Measurements from ENCODE around the gene JPH3.

JPH3 gene

DNA sequence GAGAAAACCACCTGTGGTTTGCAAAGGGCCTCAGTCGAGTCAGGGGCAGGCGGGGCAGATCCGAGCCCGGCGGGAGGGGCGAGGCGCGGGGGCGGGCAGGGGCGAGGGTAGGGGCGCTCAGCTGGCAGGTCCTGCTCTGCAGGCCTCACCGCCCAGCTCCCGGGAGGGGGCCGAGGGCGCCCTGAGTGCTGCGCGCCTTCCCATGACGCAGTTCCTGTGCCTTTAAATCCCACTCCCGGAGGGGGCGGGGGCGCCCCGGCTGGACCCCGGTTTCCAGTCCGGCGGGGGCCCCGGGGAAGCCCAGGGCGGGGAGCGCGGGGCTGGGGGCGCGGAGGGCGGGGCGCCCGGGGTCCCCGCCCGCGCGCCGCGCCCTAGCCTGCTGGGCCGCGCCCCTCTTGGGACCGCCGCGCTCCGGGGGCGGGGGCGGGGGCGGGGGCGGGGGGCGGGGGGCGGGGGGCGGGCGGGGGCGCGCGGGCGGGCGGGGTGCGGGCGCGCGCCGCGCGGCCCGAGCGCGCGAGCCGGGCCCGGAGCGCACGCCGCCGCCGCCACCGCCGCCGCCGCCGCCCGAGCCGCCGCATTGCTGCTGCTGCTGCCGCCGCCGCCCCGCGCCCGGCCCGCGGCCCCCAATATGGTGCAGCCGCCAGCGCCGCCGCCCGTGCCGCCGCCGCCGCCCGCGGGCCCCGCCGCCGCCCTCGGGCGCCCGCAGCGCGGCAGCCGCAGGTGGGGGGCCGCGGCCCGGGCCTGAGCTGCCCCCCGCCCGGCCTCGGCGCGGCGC is at the start of gene JPH3:
JPH3 (plus strand) TSS at position 508 of the 775 bp plus-strand sequence. CDS start 639 bp downstream, outside the sequence.
- no peak for DNase-seq (ENCODE audit: low read depth)

DNA sequence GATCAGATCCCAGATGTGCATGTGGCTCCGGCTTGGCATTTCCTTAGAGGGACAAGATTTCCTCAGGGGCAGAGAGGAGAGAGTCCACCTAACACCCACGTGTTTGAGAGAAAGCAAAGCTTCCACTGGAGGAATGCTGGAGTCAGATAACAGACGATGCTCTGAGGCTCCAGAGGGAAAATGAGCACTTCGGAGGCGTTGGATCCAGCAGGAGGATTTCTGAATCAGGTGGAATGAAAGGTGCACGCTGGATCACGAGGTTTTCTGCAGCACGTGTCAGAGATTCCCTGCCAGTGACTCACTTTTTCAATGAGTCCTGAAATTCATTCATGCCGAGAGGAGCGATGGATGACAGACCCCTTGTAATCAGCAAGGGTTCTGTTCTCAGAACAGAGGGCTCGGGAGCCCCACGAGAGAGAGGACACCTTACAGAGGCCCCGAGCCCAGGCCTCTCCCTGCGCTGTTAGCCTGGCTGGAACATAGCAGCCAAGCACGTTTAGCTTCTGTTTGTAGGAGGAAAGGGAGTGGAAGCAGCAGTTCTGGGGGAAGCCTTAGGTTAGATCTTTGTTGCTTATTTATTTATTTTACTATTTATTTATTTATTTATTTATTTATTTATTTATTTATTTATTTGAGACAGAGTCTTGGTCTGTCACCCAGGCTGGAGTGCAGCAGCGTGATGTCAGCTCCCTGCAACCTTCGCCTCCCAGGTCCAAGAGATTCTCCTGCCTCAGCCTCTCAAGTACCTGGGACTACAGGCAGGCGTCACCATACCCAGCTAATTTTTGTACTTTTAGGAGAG is 49.3 kb upstream of the JPH3 start:
- no peak for DNase-seq (ENCODE audit: low read depth)

DNA sequence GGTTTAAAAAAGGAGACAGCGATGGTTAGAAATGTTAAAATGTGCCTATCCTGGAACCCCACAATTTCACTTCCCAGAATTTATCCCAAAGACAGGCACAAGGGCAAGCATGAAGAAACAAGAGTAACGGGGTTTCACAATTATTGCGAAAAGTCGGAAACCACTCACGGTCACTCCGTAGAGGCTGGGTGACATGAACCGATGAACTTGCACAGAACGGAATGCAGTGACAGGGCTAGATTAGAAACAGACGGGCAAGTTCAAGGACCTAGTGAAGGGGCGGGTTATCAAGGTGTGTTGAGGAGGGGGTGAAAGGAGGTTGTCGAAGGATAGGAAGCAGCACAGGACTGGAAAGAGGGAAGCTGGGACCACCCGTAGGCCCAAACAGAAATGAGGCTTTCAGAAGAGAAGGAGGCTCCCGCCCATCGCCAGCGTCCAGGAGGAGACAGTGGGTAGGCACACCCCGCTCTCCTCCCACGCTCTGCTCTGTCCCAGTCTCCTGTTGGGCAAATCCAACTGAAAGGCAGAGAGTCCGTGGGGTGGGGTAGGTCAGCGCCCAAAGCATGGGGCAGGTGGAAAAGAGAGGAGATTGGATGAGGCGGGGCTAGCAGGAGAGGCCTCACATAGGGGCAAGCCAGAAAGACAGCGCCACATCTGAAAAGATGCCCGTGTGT is 47.4 kb upstream of the JPH3 start:
- DNase-seq (ENCODE audit: low read depth) = no peak

DNA sequence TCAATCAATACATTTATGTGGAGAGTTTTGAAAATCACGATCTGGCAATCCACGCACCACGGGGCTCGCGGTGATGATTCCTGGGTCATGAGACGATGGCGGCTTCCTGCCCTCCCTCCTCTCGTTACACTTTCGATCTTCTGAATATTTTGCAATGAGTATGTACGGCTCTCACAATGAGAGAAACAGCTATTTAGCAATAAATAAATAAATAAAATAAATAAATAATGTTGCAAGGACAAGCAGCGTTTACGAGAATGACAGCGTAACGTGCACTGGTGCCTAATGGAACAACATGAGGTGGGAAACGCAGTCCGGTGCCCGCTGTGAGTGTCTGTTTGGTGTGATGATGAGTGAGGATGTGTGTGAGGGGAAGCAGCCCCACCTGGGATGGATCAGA is 46.7 kb upstream of the JPH3 start:
- no peak for DNase-seq (ENCODE audit: low read depth)

DNA sequence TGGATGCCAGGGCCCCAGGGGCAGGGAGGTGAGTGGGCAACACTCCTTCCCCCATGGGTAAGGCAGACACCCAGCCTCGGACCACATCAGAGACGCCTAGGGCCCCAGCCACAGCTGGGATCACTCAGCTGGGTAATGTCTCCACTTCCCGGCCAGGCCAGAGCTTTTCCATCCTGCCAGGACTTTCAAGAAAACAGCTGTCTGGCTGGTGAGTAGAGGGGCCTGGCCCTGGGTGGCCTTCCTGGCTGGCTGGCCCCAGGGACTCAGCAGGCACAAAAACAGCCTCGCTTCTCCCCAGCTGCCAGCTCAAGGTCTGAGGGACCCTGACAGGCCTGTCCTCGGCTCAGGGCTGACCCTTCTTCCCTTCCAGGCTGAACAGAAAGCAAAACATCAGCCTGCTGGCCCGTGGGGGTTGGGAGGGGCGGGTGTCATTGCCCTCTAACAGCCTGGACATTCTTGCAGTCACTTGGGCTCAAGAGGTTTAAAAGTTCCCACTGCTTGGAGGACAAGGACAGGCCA is 45.3 kb upstream of the JPH3 start:
- no peak for DNase-seq (ENCODE audit: low read depth)

- no peak for DNase-seq (ENCODE audit: low read depth)
These were observed 43.6 kb upstream of the JPH3 start for GRCh38 chr16:87558682-87559081.

DNA sequence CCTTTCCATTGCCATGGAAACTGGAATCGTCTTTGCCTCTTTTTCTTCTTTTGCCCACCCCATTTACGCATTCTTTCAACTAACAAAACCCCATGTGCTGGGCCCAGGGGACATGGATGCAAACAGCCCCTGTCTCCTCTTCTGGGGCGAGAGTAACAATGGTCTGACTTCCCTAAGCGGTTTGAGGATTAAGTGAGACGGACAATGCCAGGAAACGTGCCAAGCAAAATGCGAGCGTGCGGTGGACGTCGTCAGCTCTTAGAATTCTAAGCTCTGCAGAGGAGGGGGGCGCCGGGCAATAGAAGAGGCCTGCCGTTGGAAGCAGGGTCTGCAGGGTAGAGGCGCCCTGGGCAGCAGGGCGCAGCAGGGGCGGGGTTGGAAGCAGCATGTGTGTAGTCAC is 42.4 kb upstream of the JPH3 start:
- no peak for DNase-seq (ENCODE audit: low read depth)

DNA sequence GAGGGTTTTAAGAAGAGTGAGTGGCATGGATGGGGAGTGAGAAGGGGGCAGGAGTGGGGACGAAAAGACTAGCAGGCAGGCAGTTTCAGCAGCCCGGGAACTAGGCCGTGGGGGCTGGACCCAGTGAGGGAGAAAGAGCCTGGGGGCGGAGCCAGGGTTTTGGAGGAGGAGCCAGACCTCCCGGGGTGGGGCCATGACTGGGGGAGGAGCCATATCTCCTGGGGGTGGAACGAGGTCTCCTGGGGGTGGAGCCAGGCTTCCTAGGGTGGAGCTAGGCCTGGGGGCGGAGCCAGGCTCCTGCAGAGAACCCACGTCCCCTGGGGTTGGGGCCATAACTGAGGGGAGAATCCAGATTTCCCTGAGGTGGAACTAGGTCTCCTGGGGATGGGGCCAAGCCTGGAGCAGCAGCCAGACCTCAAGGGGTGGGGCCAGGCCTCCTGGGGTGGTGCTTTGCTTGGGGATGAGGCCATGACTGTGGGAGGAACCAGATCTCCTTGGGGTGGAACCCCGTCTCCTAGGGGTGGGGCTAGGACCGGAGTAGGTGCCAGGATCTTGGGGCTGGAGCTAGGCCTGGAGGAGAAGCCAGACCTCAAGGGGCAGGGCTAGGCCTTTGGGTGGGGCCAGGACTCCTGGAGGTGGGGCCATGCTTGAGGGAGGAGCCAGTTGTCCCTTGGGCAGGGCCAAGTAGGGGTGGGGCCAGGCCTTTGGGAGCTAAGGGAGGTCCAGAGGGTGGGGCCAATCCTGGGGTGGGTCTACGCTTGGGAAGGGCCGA is 41.7 kb upstream of the JPH3 start:
- DNase-seq (ENCODE audit: low read depth) = no peak

- DNase-seq (ENCODE audit: low read depth) = no peak
These were observed 40.9 kb upstream of the JPH3 start for GRCh38 chr16:87561200-87562105.

- DNase-seq (ENCODE audit: low read depth) = no peak
These were observed 40.1 kb upstream of the JPH3 start for GRCh38 chr16:87562201-87562600.

DNA sequence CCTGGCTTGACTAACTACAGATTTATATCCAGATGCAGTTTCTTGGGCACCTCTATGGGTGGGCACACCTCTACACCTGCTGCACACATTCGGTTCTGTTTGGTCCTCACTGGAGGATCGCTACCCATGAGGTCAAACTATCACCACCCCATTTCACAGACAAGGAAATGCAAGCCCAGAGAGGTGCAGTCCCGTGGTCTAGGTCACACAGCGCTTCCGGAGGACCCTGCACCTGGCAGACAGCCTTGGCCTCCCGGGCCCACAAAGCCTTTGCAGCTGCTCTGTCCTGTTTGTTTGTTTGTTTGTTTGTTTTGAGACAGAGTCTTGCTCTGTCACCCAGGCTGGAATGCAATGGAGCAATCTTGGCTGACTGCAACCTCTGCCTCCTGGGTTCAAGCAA is 39.3 kb upstream of the JPH3 start:
- DNase-seq (ENCODE audit: low read depth) = no peak

DNA sequence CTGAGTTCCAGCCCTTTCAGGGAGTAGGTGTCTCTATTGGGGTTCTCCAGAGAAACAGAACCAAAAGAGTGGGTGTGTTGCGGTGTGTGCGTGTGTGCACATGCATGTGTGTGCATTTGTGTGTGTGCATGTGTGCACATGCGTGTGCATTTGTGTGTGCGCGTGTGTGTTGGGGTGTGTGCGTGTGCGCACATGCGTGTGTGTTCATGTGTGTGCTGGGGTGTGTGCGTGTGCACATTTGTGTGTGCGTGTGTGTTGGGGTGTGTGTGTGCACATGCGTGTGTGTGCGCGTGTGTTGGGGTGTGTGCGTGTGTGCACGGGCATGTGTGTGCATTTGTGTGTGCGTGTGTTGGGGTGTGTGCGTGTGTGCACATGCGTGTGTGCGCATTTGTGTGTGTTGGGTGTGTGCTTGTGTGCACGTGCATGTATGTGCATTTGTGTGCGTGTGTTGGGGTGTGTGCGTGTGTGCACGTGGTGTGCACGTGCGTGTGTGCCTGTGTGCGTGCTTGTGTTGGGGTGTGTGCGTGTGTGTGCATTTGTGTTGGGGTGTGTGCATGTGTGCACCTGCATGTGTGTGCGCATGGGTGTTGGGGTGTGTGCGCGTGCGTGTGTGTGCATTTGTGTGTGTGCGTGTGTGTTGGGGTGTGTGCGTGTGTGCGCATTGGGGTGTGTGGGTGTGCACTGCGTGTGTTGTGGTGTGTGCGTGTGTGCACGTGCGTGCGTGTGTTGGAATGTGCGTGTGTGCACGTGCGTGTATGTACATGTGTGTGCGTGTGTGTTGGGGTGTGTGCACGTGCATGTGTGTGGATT is 38.4 kb upstream of the JPH3 start:
- DNase-seq (ENCODE audit: low read depth) = no peak

DNA sequence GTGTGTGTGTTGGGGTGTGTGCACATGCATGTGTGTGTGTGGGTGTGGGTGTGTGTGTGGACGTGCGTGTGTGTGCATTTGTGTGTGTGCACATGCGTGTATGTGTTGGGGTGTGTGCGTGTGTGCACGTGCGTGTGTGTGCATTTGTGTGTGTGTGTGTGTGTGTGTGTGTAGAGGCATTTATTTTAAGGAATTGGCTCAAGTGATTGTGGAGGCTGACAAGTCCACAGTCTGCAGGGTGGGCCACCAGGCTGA is 37.9 kb upstream of the JPH3 start:
- no peak for DNase-seq (ENCODE audit: low read depth)

DNA sequence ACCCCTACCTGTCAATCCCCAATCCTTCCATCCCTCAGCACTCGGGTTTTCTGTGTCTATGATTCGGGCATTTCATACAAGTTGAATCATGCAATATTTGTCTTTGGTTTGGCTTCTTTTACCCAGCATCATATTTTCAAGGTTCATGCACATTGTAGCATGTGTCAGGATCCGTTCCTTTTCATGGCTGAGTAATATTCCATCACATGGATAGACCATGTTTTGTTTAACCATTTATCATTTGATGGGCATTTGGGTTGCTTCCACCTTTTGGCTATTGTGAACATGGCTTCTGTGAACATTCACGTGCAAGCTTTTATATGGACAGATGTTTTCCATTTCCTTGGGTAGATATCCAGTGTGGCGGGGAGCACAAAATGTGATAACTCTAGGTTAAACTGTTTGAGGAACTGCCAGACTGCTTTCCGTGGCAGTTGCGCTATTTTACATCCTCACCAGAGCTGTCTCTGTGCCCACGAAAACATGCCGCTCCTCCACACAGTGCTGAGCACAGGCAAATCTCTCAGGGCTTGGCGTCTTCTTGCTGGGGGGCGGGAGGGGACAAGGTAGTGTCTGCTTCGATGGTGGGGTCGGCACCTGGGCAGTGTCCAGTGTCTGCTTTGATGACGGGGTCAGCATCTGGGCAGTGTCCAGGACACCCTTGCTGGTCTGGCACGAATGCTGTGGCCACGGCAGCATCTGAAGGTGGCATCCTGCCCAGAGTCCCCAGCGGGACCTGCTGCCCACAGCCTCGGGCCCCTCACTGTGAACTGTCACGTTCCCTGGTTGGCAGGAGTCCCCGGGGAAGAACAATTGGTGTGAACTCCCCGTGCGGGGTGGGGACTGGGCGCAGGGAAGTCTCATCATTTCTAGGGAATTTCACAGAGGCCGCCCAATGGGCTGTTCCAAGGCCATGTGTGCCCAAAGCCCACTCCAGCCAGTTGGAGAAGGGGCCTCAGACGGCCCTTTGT is 32.4 kb upstream of the JPH3 start:
- DNase-seq (ENCODE audit: low read depth) = no peak

GRCh38 chr16:87570572-87570937 is 31.8 kb upstream of the JPH3 start:
- DNase-seq (ENCODE audit: low read depth) = no peak

DNA sequence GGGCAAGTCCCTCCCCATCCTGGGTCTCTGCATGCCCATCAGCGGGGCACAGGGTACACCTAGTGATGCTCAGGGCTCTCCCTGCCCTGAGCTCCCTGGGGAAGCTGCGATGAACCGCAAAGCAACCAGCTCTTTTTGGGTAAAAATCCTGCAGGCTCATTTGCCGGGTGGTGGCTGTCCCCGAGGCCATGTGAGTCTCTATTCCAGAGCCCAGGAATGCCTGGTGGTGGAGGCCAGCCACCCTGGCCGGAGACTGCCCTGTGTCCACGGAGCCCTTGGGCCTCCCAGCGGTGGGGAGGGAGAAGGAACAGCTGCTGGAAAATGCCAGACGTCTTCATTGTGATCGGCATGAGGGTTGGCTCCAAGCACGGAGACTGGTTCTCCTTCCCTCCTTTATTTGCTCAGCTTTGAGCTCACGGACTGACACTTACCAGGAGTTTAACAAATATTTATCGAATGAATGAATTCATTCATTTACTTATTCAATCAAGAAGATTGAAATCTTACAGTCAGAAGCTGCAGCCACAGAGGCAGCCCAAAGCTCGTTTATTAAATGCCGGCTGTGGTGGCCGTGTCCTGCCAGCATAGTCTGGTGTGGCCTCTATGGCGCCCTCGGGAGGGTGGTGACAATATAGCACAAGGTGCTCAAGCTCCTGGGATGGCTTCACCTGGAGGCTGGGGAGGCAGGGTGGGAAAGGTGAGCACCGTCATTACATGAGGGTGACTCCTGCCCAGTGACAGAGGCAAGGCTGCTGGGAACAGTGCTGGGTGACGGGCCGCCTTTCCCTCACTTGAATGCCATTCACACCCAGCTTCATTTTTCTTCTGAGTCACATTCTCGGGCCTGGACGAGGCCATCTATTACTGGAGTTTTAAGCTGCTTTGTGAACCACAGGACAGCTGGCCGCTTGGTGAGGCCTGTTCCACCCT is 31.1 kb upstream of the JPH3 start:
- no peak for DNase-seq (ENCODE audit: low read depth)

DNA sequence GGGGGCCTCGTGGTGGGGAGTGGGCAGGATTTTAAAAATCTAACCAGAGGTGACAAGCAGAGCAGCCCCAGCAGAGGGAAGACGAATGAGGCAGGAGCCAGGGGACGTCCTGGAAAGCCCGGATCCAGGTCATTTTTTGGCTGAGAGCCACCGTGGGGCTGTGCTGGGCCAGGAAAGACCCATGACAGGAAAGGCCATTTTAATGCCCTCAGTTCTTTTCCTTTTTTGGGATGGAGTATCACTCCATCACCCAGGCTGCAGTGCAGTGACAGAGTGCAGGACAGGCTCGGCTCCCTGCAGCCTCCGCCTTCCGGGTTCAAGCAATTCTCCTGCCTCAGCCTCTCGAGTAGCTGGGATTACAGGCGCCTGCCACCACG is 30.5 kb upstream of the JPH3 start:
- DNase-seq (ENCODE audit: low read depth) = no peak

GRCh38 chr16:87572959-87573358 is 29.3 kb upstream of the JPH3 start:
- DNase-seq (ENCODE audit: low read depth) = no peak
